ENCODE data around the gene IFIT1B.

DNA sequence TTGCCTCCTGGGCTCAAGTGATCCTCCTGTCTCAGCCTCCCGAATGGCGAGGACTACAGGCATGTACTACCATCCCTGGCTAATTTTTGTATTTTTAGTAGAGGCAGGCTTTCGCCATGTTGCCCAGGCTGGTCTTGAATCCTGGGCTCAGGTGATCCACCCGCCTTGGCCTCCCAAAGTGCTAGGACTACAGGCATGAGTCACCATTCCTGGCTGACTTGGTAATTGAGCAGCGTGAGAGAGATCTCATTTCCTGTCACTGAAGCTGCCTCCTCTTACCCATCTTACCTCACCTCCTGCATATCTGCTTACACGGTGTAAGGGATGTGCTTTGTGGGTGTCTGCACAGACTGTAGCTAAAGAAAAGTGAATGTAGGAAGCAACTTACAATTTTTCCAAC, 40.4 kb upstream of the IFIT1B start:
- TF ChIP-seq, protein P1, sequence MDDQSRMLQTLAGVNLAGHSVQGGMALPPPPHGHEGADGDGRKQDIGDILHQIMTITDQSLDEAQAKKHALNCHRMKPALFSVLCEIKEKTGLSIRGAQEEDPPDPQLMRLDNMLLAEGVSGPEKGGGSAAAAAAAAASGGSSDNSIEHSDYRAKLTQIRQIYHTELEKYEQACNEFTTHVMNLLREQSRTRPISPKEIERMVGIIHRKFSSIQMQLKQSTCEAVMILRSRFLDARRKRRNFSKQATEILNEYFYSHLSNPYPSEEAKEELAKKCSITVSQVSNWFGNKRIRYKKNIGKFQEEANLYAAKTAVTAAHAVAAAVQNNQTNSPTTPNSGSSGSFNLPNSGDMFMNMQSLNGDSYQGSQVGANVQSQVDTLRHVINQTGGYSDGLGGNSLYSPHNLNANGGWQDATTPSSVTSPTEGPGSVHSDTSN (IDR thresholded peaks at IDR 0.05; ENCODE audit: insufficient replicate concordance, low read depth, low read length) = no peak
- no peak for TF ChIP-seq ZBED1 (IDR thresholded peaks at IDR 0.05; ENCODE audit: borderline replicate concordance)
- TF ChIP-seq SPI1 (IDR thresholded peaks at IDR 0.05; ENCODE audit: borderline replicate concordance, insufficient read depth, low read depth, low read length) = no peak
- TF ChIP-seq EZH2 (IDR thresholded peaks at IDR 0.05; ENCODE audit: borderline replicate concordance, control insufficient read depth, low read depth, low read length) = no peak
- no peak for TF ChIP-seq CTCF (IDR thresholded peaks at IDR 0.05 in 2 of 3, conservative IDR thresholded peaks at IDR 0.05 in 1 of 3; ENCODE audit: control insufficient read depth in 2 of 3, extremely low read depth in 1 of 3, insufficient read depth in 1 of 3, low read depth in 3 of 3, low read length in 3 of 3)
- no peak for TF ChIP-seq SMARCA5 (IDR thresholded peaks at IDR 0.05)
